ENCODE results near the gene CD300LF. TPM values are rescaled to one million over a fixed set of nuclear protein-coding genes. Genes with fewer than 3 reads are reported as not detected.

CD300LF gene
- 2.5 TPM for total RNA-seq

DNA sequence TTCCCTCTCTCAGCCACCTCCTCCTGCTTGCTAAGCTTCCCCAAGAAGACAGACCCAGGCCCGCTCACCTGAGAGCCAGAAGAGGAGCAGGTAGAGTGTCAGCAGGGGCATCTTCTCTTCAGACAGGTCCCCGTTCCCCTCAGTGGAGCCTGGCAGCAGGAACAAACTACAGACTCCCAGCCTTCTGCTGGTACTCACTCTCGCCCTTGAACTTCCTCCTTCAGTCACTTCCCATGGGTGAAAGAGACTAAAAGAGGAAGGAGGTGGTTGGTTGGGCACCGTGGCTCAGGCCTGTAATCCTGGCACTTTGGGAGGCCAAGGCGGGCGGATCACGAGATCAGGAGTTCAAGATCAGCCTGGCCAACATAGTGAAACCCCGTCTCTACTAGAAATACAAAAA, at the start of gene CD300LF:
Gene CD300LF (minus strand): TSS at position 168 of the 400 bp plus-strand sequence. CDS start 57 bp downstream, at position 111.
- no peak for DNase-seq (ENCODE audit: low spot score)

GRCh38 chr17:74761931-74762330, 49.2 kb upstream of the CD300LF start:
- DNase-seq (ENCODE audit: low spot score), result no peak

- no peak for DNase-seq (ENCODE audit: low spot score)
Measured at GRCh38 chr17:74761419-74761818, 48.7 kb upstream of the CD300LF start.

DNA sequence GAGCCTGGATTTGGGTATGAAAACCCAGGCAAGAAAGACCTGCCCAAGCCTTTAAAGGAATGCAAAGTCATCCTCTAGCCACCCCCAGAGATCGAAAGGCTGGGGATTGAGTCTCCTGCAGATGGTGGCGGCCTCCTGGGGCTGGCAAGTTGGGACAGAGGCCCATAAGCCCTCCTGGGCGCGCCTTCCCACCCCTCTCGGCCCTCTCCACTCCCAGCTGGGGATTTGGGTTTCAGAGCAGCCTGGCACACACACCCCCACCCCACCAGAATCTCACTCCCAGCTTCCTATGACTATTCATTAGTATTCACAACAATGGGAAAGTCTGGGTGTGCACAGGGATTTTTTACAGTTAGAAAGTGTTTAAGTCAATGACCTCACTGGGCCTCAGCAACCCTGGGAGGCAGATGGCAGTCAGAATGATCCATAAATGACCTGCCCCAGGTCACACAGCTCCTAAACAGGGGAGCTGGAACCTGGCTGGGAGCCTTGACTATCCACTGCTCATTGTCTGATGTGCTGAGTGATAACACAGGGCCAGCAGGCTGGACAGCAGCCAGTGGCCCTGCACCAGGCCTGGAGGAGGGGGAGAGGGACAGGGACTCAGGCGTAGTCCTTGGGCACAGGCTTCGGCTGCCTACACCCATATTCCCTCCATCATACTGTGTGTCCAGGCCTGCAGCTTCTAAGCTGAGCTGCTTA, 47.8 kb upstream of the CD300LF start:
- no peak for DNase-seq (ENCODE audit: low spot score)

DNA sequence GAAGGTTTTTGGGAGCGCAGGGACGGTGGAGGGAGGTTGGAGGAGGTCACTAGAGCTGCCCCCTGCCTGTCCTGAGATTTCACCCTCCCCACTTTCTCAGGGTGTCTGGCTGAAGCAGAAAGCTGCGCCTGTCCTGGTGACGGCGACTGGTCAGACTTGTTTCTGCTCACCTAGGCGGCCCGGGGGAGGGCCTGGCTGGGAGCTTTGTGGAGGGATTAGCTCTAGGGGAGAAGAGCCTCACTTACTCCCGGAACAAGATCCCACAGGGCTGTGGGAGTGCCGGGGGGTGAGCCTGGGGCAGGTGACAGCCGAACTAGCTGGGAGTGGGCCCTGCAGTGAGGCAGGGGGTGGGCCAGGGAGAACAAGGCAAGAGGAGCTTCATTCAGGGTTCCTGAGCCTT, 47.2 kb upstream of the CD300LF start:
- DNase-seq (ENCODE audit: low spot score), result peak; percentile 79

GRCh38 chr17:74759243-74759801, 46.6 kb upstream of the CD300LF start:
- no peak for DNase-seq (ENCODE audit: low spot score)

GRCh38 chr17:74758848-74759168, 46.1 kb upstream of the CD300LF start:
- no peak for DNase-seq (ENCODE audit: low spot score)

DNA sequence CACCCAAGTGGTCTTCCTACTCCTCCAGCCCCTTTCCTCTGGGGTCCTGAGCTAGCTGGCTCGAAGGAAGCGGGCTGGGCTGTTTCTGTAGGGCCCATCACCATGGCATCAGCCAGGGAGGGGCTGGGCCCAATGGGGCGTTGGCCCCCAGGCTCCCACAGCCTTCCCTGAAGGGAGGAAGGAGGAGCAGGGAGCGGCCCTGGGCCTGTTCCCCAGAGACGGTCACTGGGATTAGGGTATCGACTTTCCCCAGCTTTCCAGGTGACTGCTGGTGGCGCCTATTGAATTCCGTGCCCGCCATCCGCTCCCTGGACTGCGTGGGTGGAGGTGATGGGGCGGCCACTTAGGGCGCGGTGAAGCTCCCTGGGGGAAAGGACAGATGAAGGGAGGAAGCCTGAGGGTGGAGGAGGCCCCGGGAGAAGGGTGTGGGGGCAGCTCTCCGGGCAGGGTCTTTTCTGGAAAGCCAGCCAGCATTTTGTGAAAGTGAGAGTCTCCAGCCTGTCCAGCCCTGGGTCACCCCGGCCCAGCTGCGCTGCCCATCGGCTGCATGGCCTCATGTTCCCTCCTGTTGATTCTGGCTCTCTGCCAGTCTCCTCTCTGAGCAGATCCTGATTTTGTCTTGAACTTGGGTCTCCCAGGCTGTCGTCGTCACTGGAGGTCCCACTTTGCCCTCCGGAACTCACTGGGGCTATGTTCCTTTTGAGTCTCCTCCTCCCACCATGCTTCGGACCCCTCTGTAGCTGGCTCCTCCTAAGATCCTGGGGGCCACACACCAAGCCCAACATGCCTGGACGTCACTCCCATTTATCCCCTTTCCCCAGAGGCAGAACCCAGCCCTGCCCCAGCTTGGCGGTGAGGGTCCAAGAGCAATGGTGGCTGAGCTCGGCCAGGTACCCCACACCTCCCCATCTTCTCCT, 45.5 kb upstream of the CD300LF start:
- no peak for DNase-seq (ENCODE audit: low spot score)

DNA sequence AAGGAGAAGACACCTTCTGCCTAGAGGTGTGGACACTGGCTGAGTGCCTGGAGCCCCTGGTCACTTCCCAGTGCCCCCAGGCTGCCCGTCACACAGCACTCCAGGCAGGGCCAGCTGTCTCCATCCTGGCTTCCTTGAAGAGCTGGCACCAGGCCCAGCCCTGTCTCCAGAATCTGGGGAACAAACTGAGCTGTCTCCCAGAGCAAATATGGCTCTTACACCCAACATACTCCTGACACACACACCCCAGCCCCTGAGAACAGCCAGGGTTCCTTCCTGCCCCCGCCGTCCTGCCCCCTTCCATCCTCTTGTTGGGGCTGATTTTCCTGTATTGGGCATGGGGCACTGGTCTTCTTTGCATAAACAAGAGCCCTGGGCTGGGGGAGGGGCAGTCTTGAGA, 44.8 kb upstream of the CD300LF start:
- no peak for DNase-seq (ENCODE audit: low spot score)

- DNase-seq (ENCODE audit: low spot score), result no peak
Measured at GRCh38 chr17:74756891-74757290, 44.2 kb upstream of the CD300LF start.

- DNase-seq (ENCODE audit: low spot score), result no peak
Measured at GRCh38 chr17:74755533-74755932, 42.8 kb upstream of the CD300LF start.

- DNase-seq (ENCODE audit: low spot score), result no peak
Measured at GRCh38 chr17:74754832-74755231, 42.1 kb upstream of the CD300LF start.

DNA sequence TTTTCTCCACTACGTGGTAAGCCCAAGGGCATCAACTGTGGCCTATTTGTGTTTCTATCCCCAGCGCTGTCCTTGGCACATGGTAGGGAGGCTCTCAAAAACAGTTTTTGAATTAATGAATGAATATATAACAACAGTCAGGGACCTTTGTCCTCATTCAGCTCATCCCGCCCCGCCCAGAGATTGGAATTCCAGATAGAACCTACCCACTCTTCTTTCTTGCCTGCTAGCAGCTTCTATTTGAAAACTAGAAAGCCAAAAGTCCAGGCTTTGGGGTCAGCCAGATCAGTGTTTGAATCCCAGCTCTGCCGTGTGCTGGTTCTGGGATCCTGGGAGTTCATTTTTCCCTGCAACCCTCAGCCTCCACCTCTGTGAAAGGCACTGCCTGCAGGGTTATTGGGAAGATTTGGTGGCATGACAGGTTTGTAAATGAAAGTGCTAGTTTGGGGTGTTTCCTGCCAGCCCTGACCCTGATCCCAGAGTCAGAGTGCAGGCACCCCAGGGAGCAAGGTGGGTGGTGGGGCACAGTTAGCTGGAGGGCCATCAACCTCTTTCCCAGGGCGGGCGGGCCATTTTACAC, 40.2 kb upstream of the CD300LF start:
- no peak for DNase-seq (ENCODE audit: low spot score)

GRCh38 chr17:74752415-74752814, 39.7 kb upstream of the CD300LF start:
- DNase-seq (ENCODE audit: low spot score), result no peak

DNA sequence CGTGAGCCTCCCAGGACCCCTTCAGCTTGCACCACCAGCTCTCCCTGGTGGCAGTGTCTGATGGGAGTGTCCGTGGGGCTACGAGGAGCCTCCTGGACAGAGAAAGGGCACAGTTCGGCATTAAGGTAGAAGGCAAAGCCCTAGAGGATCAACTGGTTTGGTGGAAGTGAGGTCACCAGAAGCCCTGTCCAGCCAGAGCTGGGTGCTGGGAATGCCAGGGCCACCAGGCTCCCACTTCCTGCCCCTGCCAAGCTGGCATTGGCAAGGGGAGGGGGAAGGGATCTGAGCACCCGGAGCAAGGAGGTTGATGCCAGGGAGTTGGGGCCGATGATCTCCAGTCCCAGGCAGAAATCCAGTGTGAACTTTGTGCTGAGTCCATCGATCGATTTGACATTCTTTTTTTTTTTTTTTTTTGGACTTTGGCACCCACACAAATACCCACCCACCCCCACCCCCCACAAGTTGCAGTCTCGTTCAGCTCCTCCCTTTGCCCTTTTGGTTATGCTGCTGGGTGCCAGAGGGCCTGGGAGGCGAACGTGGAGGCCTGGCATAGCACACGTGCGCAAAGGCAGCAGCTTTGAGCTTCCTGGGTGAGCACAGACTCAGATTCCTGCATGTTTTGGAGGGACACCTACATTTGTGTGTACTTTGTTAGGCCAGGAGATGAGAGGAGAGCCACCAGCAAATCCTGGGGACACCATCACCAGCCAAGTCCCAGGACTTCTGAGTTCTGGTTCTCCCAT, 37.8 kb upstream of the CD300LF start:
- DNase-seq (ENCODE audit: low spot score), result no peak

GRCh38 chr17:74750039-74750326, 37.3 kb upstream of the CD300LF start:
- no peak for DNase-seq (ENCODE audit: low spot score)

DNA sequence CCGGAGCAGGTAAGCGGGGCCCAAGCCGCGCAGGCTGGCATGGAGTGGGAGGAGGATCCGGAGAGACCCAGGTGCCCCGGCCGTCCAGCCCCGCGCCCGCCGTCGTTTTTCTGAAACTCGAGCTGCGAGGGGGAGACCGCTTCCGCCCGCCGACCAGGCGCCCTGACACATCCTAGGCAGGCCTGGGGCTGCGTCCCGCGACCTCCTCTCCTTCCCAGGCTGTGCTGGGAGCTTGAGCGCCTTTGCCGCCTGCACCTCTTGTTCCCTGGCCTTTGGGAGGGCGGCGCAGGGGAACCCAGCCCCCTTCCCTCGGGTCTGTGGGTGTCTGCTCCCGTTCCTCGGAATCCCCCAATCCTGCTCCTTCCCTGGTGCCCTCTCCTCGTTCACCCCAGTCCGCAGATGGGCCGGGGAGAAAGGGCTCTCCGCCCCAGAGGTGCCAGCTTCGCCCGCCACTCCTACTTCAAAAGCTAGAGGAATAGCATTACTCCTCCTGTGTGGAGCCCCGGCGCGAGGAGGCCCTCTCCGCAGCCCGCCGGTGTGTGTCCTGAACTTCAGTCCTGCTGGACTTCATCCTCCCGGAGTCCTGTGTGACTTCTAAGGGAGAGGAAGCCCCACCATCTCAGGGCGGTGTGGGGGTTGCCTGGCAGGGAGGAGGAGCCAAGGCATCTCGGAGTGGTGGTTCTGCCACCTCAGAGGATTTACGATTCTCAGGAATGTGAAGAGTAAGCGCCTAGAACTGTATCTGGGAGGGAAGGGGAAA, 36.7 kb upstream of the CD300LF start:
- DNase-seq (ENCODE audit: low spot score), result no peak

DNA sequence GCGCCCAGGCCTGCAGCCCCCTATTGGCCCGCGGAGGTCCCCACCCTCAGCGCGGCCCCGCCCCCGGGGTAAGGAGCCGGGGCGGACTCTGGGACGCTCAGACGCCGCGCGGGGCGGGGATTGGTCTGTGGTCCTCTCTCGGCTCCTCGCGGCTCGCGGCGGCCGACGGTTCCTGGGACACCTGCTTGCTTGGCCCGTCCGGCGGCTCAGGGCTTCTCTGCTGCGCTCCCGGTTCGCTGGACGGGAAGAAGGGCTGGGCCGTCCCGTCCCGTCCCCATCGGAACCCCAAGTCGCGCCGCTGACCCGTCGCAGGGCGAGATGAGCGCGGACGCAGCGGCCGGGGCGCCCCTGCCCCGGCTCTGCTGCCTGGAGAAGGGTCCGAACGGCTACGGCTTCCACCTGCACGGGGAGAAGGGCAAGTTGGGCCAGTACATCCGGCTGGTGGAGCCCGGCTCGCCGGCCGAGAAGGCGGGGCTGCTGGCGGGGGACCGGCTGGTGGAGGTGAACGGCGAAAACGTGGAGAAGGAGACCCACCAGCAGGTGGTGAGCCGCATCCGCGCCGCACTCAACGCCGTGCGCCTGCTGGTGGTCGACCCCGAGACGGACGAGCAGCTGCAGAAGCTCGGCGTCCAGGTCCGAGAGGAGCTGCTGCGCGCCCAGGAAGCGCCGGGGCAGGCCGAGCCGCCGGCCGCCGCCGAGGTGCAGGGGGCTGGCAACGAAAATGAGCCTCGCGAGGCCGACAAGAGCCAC, 36.0 kb upstream of the CD300LF start, which contains the start of gene NHERF1:
Gene NHERF1 (plus strand): TSS at position 100 of the 750 bp plus-strand sequence. CDS start 219 bp downstream, at position 319.
- DNase-seq (ENCODE audit: low spot score), result peak; percentile 93

GRCh38 chr17:74748279-74748528, 35.5 kb upstream of the CD300LF start:
- DNase-seq (ENCODE audit: low spot score), result no peak

DNA sequence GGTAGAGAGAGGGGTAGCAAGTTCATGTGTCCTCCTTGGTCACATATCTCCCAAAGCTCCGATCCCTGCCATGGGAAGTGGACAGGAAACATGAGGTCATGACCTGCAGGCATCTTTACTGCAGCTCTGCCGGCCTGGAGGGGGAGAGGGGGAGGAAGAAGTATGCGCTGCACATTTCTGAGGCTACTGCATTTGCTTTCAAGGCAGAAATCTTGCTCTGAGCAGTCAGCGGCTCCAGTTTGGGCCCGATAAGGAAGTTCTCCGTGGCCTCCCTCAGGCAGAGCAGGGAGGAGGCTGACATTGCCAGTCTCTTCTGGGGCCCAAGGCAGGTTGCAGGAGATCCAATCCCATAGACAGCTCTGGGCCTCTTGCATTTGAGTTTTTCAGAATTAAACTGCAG, 34.2 kb upstream of the CD300LF start:
- DNase-seq (ENCODE audit: low spot score), result no peak

DNA sequence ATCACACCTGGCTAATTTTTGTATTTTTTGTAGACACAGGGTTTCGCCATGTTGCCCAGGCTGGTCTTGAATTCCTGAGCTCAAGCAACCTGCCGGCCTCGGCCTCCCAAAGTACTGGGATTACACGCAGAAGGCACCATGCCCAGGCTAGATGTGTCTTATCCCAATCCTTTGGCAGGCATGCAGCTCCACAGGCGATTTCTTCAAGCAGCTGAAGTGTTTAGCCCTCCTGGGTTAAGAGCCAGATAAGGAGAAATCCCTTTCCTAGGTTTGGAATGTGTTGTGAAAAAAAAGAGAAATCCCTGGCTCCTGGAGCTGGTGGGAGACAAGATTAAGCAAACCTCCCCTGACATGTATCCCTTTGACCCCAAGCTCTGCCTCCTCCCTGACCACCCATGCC, 33.7 kb upstream of the CD300LF start:
- no peak for DNase-seq (ENCODE audit: low spot score)

Data from ureter (tissue), 1 donor.